ENCODE data around the gene THEMIS. TPM values are rescaled to one million over a fixed set of nuclear protein-coding genes. Genes with fewer than 3 reads are reported as not detected.

The THEMIS gene
- total and polyA plus RNA-seq, 2 experiments from 2014 or later: not detected

- H3K36me3 Mint-ChIP-seq (ENCODE audit: low read depth): no peaks in the 10 kb centered on the region
- TF ChIP-seq, protein P1, sequence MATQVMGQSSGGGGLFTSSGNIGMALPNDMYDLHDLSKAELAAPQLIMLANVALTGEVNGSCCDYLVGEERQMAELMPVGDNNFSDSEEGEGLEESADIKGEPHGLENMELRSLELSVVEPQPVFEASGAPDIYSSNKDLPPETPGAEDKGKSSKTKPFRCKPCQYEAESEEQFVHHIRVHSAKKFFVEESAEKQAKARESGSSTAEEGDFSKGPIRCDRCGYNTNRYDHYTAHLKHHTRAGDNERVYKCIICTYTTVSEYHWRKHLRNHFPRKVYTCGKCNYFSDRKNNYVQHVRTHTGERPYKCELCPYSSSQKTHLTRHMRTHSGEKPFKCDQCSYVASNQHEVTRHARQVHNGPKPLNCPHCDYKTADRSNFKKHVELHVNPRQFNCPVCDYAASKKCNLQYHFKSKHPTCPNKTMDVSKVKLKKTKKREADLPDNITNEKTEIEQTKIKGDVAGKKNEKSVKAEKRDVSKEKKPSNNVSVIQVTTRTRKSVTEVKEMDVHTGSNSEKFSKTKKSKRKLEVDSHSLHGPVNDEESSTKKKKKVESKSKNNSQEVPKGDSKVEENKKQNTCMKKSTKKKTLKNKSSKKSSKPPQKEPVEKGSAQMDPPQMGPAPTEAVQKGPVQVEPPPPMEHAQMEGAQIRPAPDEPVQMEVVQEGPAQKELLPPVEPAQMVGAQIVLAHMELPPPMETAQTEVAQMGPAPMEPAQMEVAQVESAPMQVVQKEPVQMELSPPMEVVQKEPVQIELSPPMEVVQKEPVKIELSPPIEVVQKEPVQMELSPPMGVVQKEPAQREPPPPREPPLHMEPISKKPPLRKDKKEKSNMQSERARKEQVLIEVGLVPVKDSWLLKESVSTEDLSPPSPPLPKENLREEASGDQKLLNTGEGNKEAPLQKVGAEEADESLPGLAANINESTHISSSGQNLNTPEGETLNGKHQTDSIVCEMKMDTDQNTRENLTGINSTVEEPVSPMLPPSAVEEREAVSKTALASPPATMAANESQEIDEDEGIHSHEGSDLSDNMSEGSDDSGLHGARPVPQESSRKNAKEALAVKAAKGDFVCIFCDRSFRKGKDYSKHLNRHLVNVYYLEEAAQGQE (IDR thresholded peaks at IDR 0.05; ENCODE audit: unreplicated experiment): no peak
- TF ChIP-seq CREB1 (CRISPR knock-in tag; IDR thresholded peaks at IDR 0.05; ENCODE audit: low read depth): no peak
- Histone ChIP-seq H3K4me3 (no peak overlapping the region), H3K4me1 (ENCODE audit: insufficient read depth) (no peaks in the 10 kb centered on the region), H4K20me1 (replicated peaks; ENCODE audit: insufficient read depth) (no peaks in the 10 kb centered on the region), H3K27me3 (ENCODE audit: insufficient read depth) (no peaks in the 10 kb centered on the region), H2AFZ (no peak overlapping the region), H3K9me2 (ENCODE audit: insufficient read depth) (no peaks in the 10 kb centered on the region), H3K27ac (ENCODE audit: low read depth) (no peak overlapping the region), H3K4me2 (no peak overlapping the region), H3K36me3 (ENCODE audit: insufficient read depth) (no peaks in the 10 kb centered on the region), H3F3A (replicated peaks; ENCODE audit: low read depth) (no peaks in the 10 kb centered on the region), H3K79me2 (replicated peaks; ENCODE audit: insufficient read depth) (no peaks in the 10 kb centered on the region)
- no peaks in the 10 kb centered on the region for H3K27me3 Mint-ChIP-seq (ENCODE audit: insufficient read depth, low read depth, poor library complexity)
- H3K27ac Mint-ChIP-seq: peak overlapping the region; percentile 90
- DNase-seq (ENCODE audit: low spot score) (no peak), ATAC-seq (no peak)
- no peaks in the 10 kb centered on the region for H3K9me3 Mint-ChIP-seq
- H3K4me1 Mint-ChIP-seq: peaks cover 8% of the 10 kb centered on the region; the same call in 2 of the 3 replicates
- H3K4me3 Mint-ChIP-seq: no peak overlapping the region
Measured at GRCh38 chr6:127894051-127894450, 6.8 kb downstream of the THEMIS start.

GRCh38 chr6:127893541-127893940 is 7.3 kb downstream of the THEMIS start:
- Histone ChIP-seq H3K27me3 (ENCODE audit: insufficient read depth) (no peaks in the 10 kb centered on the region), H3F3A (replicated peaks; ENCODE audit: low read depth) (no peaks in the 10 kb centered on the region), H2AFZ (no peak overlapping the region), H3K4me1 (ENCODE audit: insufficient read depth) (no peaks in the 10 kb centered on the region), H3K4me3 (no peak overlapping the region), H3K79me2 (replicated peaks; ENCODE audit: insufficient read depth) (no peaks in the 10 kb centered on the region), H3K4me2 (no peak overlapping the region), H4K20me1 (replicated peaks; ENCODE audit: insufficient read depth) (no peaks in the 10 kb centered on the region), H3K9me2 (ENCODE audit: insufficient read depth) (no peaks in the 10 kb centered on the region), H3K36me3 (ENCODE audit: insufficient read depth) (no peaks in the 10 kb centered on the region), H3K27ac (ENCODE audit: low read depth) (no peak overlapping the region)
- no peaks in the 10 kb centered on the region for H3K36me3 Mint-ChIP-seq (ENCODE audit: low read depth)
- no peaks in the 10 kb centered on the region for H3K9me3 Mint-ChIP-seq
- H3K27ac Mint-ChIP-seq: peak overlapping the region; percentile 90
- TF ChIP-seq ZNF114 (CRISPR knock-in tag; IDR thresholded peaks at IDR 0.05) (no peak), EZH2phosphoT487 (IDR thresholded peaks at IDR 0.05; ENCODE audit: unreplicated experiment) (no peak), JUNB (IDR thresholded peaks at IDR 0.05; ENCODE audit: unreplicated experiment) (no peak), ZNF331 (CRISPR knock-in tag; IDR thresholded peaks at IDR 0.05; ENCODE audit: low read depth) (no peak), STAT1 (IDR thresholded peaks at IDR 0.05; ENCODE audit: unreplicated experiment) (no peak), CREB1 (CRISPR knock-in tag; IDR thresholded peaks at IDR 0.05; ENCODE audit: low read depth) (peak; percentile 44; the same call in 1 of the 2 replicates)
- DNase-seq (ENCODE audit: low spot score) (peak; percentile 7), ATAC-seq (no peak)
- no peak overlapping the region for H3K4me3 Mint-ChIP-seq
- H3K4me1 Mint-ChIP-seq: peaks cover 8% of the 10 kb centered on the region; the same call in 2 of the 3 replicates
- H3K27me3 Mint-ChIP-seq (ENCODE audit: insufficient read depth, low read depth, poor library complexity): no peaks in the 10 kb centered on the region
